Urinary bladder (tissue), 4 donors: ENCODE results near the gene CHD1. TPM values are rescaled to one million over a fixed set of nuclear protein-coding genes. Genes with fewer than 3 reads are reported as not detected.
"Not testable (repeated sequence)": the region's sequence is repeated elsewhere in the genome, so short reads cannot be mapped to it uniquely, and the experiment has no call there.

Experiments
- DNase-seq: peaks from one replicate; pipeline ENCODE4 v3.0.0-alpha.2; 2015; ENCODE audit errors: extremely low spot score
- H3K27ac ChIP-seq: one replicate; pipeline ENCODE4 v1.5.1; 2013; ENCODE audit warnings: low read depth, mild to moderate bottlenecking, moderate library complexity
- H3K36me3 ChIP-seq: one replicate; pipeline ENCODE4 v1.6.1; 2013; ENCODE audit warnings: mild to moderate bottlenecking, moderate library complexity; ENCODE audit not compliant: insufficient read depth
- H3K4me1 ChIP-seq: one replicate; pipeline ENCODE4 v1.6.1; 2013; ENCODE audit warnings: mild to moderate bottlenecking, moderate library complexity; ENCODE audit not compliant: insufficient read depth
- H3K4me3 ChIP-seq: one replicate; pipeline ENCODE4 v1.5.1; 2013; ENCODE audit warnings: low read depth, low read length
- WGBS: extraction: QIAGEN DNeasy Blood & Tissue Kit; methylation state at CpG from one replicate; pipeline ENCODE4 v1.1.7; 2013; 5-methylcytosine and 5-hydroxymethylcytosine counted together
- polyA plus RNA-seq: library from polyadenylated mRNA; stranded (reverse); fragments of 200-250 nt; gene quantifications from one replicate; pipeline ENCODE4 v1.2.3, GENCODE V29; 2013
- total RNA-seq: library from RNA; depleted of rRNA; stranded (reverse); fragments of >200 nt; gene quantifications from one replicate; pipeline ENCODE4 v1.2.3, GENCODE V29; 2014
- donor health status: healthy with polysubstance abuse.
- donor health status: healthy.

Gene CHD1
- total RNA-seq, result 146 TPM
- polyA plus RNA-seq, result 13.0 TPM

DNA sequence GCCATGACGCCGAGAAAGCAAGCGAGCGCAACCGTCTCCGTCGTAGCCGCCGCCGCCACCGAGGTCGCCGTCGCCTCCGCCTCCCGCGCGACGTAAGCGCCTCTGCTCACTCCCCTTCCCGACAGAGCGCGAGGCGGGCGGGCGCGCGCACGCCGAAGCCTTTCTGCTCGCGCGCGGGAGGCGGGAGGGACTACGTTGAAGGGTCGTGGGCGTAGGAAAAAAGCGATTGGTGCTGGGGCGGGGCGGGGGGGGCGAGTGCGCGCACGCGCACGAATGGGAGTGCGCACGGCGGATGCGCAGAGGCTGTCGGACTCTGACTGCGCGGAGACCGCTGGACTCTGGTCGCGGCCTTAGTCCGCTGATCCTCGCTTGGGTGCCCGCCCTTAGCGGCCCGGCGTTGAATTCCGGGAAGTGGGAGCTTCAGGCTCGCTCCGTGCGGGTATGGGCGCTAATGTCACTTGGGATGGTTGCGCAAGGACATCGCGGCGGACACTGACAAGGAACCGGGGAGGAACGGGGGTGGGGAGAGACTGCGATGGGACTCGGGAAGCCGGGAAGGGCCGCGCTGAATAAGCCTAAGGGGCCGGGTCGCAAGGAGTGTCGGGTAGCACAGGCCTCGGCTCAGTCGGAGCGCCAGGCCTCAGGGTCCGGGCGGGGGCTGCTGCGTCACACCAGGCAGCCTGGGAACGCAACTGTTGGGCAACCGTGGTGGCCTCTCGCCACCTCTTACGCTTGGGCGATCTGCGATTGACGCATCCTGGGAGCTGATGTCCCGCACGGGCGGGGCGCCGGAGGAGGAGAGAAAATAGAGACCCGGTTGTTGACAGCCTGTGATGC, at the start of gene CHD1:
Gene CHD1 (minus strand): TSS at position 135 of the 837 bp plus-strand sequence. CDS start 2,621 bp downstream, outside the sequence.
- H3K36me3 ChIP-seq, result no peaks in the 10 kb centered on the region
- H3K27ac ChIP-seq, result peak within 1 kb of the TSS; percentile 99
- H3K4me1 ChIP-seq, result no peaks in the 10 kb centered on the region
- DNase-seq, result peak; percentile 82
- WGBS, result under 1% methylated on average over 101 of the region's 101 CpGs
- H3K4me3 ChIP-seq, result peak within 1 kb of the TSS; percentile 81

DNA sequence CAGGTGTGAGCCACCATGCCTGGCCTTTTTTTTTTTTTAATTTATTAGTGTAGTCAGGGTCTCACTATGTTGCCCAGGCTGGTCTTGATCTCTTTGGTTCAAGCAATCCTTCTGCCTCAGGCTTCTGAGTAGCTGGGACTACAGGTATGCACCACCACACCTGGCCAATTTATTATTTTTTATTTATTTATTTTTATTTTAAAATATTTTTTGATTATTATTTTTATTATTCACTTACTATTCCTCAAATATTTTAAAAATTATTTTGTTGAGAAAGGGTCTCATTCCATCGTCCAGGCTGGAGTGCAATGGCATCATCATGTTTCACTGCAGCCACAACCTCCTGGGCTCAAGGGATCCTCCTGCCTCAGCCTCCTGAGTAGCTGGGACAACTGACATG, 49.7 kb upstream of the CHD1 start:
- Histone ChIP-seq H3K4me1 (no peaks in the 10 kb centered on the region), H3K4me3 (no peak overlapping the region), H3K27ac (no peak overlapping the region), H3K36me3 (no peaks in the 10 kb centered on the region)
- DNase-seq, result no peak
- WGBS, result 92% methylated on average over 1 of the region's 1 CpG

- H3K36me3 ChIP-seq, result no peaks in the 10 kb centered on the region
- no peak overlapping the region for H3K27ac ChIP-seq
- H3K4me3 ChIP-seq, result no peak overlapping the region
- H3K4me1 ChIP-seq, result no peaks in the 10 kb centered on the region
- no peak for DNase-seq
- 59% methylated on average over 1 of the region's 1 CpG for WGBS
These were observed 48.9 kb upstream of the CHD1 start for GRCh38 chr5:98977723-98978122.

- no peak overlapping the region for H3K4me3 ChIP-seq
- H3K4me1 ChIP-seq, result no peaks in the 10 kb centered on the region
- no peak for DNase-seq
- WGBS, result 79% methylated on average over 4 of the region's 4 CpGs
- H3K27ac ChIP-seq, result no peak overlapping the region
- no peaks in the 10 kb centered on the region for H3K36me3 ChIP-seq
These were observed 47.0 kb upstream of the CHD1 start for GRCh38 chr5:98975682-98976407.

GRCh38 chr5:98975223-98975622, 46.4 kb upstream of the CHD1 start:
- Histone ChIP-seq H3K4me3 (no peak overlapping the region), H3K36me3 (no peaks in the 10 kb centered on the region), H3K4me1 (no peaks in the 10 kb centered on the region), H3K27ac (no peak overlapping the region)
- DNase-seq, result no peak
- WGBS, result 88% methylated on average over 2 of the region's 2 CpGs

GRCh38 chr5:98969400-98969799, 40.6 kb upstream of the CHD1 start:
- WGBS, result 83% methylated on average over 4 of the region's 4 CpGs
- no peak for DNase-seq
- Histone ChIP-seq H3K27ac (no peak overlapping the region), H3K4me1 (no peaks in the 10 kb centered on the region), H3K36me3 (no peaks in the 10 kb centered on the region), H3K4me3 (no peak overlapping the region)

DNA sequence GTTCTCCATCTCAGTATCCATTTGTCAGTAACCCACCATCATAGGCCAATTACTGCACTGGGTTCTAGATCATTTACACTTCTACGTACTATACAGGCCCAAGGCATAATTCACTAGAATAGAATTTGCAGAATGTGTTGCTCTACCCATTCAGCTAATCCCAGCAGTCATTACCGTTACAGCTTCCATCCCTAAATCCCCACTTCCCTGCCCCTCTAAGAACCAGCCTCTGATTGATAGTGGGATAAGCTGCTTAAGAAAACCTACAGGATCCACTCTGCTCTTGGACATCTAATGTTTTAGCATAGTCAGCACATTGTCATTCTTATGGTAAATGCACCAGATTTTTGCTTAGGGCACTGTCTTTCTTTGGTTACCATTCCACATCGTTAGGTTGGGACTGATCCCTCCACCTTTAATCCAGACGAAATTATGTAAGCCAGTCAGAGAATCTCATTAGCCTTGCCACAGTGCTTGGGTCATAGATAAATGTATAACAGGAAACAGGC, 39.3 kb upstream of the CHD1 start:
- Histone ChIP-seq H3K4me1 (no peaks in the 10 kb centered on the region), H3K27ac (no peak overlapping the region), H3K4me3 (no peak overlapping the region), H3K36me3 (no peaks in the 10 kb centered on the region)
- 87% methylated on average over 4 of the region's 4 CpGs for WGBS
- no peak for DNase-seq

DNA sequence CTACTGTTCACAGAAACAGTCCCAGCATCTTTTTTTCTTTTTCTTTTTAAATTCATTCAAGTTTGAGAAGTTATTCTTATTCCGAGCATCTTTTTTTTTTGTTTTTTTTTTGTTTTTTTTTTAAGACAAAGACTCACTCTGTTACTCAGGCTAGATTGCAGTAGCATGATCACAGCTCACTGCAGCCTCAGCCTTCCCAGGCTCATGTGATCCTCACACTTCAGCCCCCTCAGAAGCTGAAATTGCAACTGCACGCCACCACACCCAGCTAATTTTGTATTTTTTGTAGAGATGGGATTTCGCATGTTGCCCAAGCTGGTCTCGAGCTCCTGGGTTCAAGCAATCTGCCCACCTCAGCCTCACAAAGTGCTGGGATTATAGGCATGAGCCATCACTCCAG, 36.4 kb upstream of the CHD1 start:
- no peak for DNase-seq
- no peak overlapping the region for H3K27ac ChIP-seq
- H3K4me1 ChIP-seq, result no peaks in the 10 kb centered on the region
- no peaks in the 10 kb centered on the region for H3K36me3 ChIP-seq
- H3K4me3 ChIP-seq, result no peak overlapping the region
- WGBS, result 95% methylated on average over 4 of the region's 4 CpGs

DNA sequence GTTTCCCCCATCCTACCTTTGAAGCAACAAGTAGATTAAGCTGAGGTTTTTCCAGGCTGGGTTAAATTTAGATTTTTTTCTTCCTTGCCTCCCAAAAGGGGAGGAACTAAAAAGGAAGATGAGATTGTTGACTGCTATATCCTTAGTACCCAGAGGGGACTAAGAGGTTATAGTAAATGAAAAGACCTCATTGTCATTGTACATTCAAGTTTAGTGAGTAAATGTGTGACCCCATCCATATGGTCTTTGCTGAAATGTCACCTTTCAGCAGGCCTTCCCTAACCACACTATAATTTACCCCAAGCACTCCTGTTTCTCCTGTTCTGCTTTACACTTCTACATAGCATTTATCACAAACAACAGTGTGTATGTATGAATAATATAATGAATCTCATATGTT, 35.8 kb upstream of the CHD1 start:
- no peaks in the 10 kb centered on the region for H3K4me1 ChIP-seq
- no peaks in the 10 kb centered on the region for H3K36me3 ChIP-seq
- H3K4me3 ChIP-seq, result no peak overlapping the region
- H3K27ac ChIP-seq, result no peak overlapping the region
- DNase-seq, result no peak

- H3K4me3 ChIP-seq, result no peak overlapping the region
- WGBS, result 71% methylated on average over 3 of the region's 3 CpGs
- H3K36me3 ChIP-seq, result no peaks in the 10 kb centered on the region
- H3K27ac ChIP-seq, result no peak overlapping the region
- no peak for DNase-seq
- no peaks in the 10 kb centered on the region for H3K4me1 ChIP-seq
These were observed 34.2 kb upstream of the CHD1 start for GRCh38 chr5:98963019-98963418.

DNA sequence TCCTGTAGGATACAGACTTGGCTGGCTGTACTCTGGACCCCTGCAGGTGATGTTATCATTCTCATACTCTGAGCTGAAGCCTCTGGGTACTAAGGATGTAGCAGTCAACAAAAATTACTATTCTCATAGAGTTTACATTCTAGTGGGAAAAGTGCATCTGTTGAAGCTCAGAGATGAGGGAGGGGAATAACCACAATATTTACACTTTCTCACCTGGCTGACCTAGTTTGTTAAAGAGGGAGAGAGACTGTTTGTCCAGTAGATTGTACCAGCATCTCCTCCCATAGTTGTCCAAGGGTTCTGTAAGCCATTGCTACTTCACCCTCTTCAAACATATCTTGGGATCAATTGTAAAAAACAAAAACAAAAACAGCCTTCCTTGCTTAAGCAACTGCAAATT, 33.8 kb upstream of the CHD1 start:
- H3K36me3 ChIP-seq, result no peaks in the 10 kb centered on the region
- DNase-seq, result no peak
- no peak overlapping the region for H3K27ac ChIP-seq
- no peaks in the 10 kb centered on the region for H3K4me1 ChIP-seq
- no peak overlapping the region for H3K4me3 ChIP-seq

GRCh38 chr5:98961665-98962344, 33.0 kb upstream of the CHD1 start:
- no peaks in the 10 kb centered on the region for H3K4me1 ChIP-seq
- H3K4me3 ChIP-seq, result no peak overlapping the region
- WGBS, result 95% methylated on average over 3 of the region's 3 CpGs
- H3K36me3 ChIP-seq, result no peaks in the 10 kb centered on the region
- no peak for DNase-seq
- H3K27ac ChIP-seq, result no peak overlapping the region

DNA sequence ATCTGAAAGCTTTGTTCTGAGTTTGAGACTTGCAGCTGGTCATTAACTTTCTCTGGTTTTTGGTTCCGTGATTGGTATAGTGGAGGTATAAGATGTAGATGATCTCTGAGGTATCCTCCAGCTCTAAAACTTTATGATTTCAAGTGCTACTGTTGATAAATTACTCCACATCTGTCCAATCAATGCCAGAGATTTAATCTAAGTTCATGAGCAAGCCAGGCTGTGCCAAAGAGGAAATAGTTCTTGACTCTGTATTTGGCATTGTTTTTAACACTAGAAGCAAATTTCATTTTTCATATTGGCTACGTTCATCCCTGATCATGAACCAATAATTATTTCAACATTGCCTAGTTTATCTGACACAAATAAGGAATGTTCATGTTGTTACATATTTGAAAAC, 28.5 kb upstream of the CHD1 start:
- Histone ChIP-seq H3K4me3 (no peak overlapping the region), H3K4me1 (no peaks in the 10 kb centered on the region), H3K36me3 (no peaks in the 10 kb centered on the region), H3K27ac (no peak overlapping the region)
- WGBS, result 77% methylated on average over 2 of the region's 2 CpGs
- no peak for DNase-seq

DNA sequence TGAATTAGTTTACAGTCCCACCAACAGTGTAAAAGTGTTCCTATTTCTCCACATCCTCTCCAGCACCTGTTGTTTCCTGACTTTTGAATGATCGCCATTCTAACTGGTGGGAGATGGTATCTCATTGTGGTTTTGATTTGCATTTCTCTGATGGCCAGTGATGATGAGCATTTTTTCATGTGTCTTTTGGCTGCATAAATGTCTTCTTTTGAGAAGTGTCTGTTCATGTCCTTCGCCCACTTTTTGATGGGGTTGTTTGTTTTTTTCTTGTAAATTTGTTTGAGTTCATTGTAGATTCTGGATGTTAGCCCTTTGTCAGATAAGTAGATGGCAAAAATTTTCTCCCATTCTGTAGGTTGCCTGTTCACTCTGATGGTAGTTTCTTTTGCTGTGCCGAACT, 27.1 kb upstream of the CHD1 start:
- not testable (repeated sequence) for H3K4me3 ChIP-seq, H3K36me3 ChIP-seq, H3K4me1 ChIP-seq, H3K27ac ChIP-seq, DNase-seq
- 92% methylated on average over 2 of the region's 3 CpGs for WGBS
